ENCODE results near the gene EZR.

- TF ChIP-seq CTCF (IDR thresholded peaks at IDR 0.05 in 2 of 3, conservative IDR thresholded peaks at IDR 0.05 in 1 of 3; ENCODE audit: borderline replicate concordance in 1 of 3, insufficient read depth in 1 of 3, low read depth in 2 of 3, low read length in 2 of 3) = no peak
- no peak for TF ChIP-seq POLR2A (IDR thresholded peaks at IDR 0.05; ENCODE audit: borderline replicate concordance, extremely low read depth, insufficient read depth, insufficient read length)
- no peak for TF ChIP-seq SP1 (IDR thresholded peaks at IDR 0.05; ENCODE audit: low read depth)
- no peak for TF ChIP-seq SRF (IDR thresholded peaks at IDR 0.05; ENCODE audit: low read depth)
- TF ChIP-seq FOSL1 (IDR thresholded peaks at IDR 0.05; ENCODE audit: low read depth) = no peak
- no peak for TF ChIP-seq REST (IDR thresholded peaks at IDR 0.05; ENCODE audit: low read depth)
- no peak for TF ChIP-seq SIN3A (IDR thresholded peaks at IDR 0.05; ENCODE audit: low read depth)
- TF ChIP-seq POLR2AphosphoS5 (IDR thresholded peaks at IDR 0.05; ENCODE audit: low read depth, low read length) = no peak
- TF ChIP-seq YY1 (IDR thresholded peaks at IDR 0.05; ENCODE audit: extremely low read depth, insufficient replicate concordance, low read depth, low read length) = no peak
- no peak for TF ChIP-seq CEBPB (IDR thresholded peaks at IDR 0.05; ENCODE audit: low read depth)
- TF ChIP-seq EZH2 (IDR thresholded peaks at IDR 0.05) = no peak
- no peak for TF ChIP-seq MAX (IDR thresholded peaks at IDR 0.05)
- TF ChIP-seq RAD21 (IDR thresholded peaks at IDR 0.05; ENCODE audit: low read depth) = no peak
These were observed 21.3 kb upstream of the EZR start for GRCh38 chr6:158840465-158840864.

Measured in HCT116 (cell line).